HG03139 (cell line): Measurements from ENCODE around the gene CLIC3.

Experiments used
- ATAC-seq: cut with Tn5 transposase; IDR thresholded peaks from one replicate; pipeline ENCODE4 v1.9.1; 2021; ENCODE audit not compliant: unreplicated experiment

CLIC3 gene

DNA sequence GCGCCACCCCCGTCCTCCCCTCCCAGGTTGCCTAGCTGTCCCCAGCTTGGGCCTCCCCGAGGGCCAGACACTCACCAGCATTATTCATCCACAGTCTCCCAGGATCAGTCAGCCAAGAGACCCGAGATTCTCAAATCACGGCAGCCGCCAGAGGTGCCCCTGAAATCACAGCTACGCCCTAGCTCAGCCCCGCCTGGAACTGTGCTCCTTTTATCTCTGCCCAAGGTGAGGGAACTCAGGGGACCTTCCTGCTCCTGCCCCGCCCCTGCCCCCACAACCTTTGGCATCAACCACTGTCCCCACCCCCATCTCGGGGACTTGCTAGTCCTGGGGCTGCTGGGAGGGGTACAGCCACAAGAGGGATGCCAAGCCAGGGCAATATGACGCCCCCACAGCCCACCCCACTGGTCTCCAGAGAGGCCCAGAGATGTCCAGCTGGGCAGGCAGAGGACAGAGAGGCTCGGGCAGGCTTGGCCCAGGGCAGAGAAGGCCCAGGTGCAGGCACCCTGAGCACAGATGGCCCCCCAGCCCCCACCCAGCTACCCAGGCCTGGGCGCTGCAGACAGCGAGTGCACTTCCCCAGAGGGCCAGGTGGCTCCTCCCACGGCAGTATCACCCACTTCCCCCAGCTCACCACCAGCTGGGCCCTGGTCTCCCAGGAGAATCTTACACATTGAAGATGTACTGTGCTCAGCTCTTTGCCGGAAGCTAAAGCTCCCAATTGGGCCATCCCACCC lies 35.7 kb upstream of the CLIC3 start, which contains the start of gene FUT7:
FUT7 (minus strand) TSS at position 185 of the 737 bp plus-strand sequence; CDS start at position 88, 97 bp downstream.
- ATAC-seq: no peak

- no peak for ATAC-seq
Measured at GRCh38 chr9:137030538-137031527, 34.5 kb upstream of the CLIC3 start.

DNA sequence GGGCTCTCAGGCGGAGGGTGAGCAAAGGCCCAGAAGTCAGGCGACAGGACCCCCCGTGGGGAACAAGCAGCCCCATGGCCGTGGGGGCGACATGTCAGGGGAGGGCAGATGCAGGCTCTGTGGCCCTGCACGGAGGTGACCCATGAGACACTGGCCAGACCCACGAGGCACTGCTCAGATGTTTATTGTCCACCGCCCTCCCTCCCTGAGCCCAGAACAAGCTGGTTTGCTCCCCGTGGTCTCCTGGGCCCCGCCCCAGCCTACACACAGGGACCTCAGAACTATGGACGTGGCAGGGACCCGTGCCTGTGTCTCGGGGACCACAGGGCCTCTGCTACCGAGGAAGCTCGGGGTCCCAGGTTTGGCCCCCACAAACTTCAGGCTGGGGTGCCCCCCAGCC lies 33.6 kb upstream of the CLIC3 start:
- ATAC-seq: no peak

- no peak for ATAC-seq
Measured at GRCh38 chr9:137029058-137029936, 32.9 kb upstream of the CLIC3 start.

DNA sequence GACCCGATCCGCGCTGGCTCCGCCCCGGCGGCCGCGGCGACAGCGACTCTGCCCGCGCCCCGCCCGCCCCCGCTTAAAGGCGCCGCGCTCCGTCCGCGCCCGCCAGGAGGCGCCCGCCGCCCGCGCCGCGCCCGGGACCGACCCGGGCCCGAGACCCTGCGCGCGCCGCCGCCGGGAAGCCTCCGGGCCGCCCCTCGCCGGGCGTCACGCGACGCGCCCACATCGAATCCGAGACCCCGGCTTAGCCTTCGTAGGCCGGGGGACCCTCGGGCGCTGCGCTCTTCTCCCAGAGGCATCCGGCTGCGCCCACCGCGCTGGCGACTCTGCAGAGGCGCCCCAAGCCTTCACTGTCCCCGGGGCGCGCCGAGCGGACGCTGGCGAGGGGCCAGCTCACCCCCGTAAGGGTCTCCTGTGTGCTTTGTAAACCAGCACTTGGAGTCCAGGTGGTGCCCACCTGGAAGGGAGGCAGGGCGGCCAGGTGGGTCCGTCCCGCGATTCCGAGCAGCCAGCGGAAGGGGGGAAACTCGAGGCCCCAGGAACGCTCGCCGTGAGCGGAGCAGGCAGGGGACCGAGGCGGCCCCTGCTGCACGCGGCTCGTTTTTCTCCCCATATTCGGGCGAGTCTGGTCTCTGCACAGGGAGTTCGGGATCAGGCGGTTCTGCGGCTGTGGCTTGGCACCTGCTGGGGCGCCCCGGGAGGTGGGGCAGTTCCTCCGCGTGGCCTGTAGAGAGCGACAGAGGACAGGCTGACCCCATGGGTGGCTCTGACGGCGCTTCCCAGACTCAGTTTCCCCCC lies 32.1 kb upstream of the CLIC3 start:
- no peak for ATAC-seq

GRCh38 chr9:137027369-137028262 lies 31.2 kb upstream of the CLIC3 start, which contains the start of gene ABCA2:
ABCA2 (minus strand) TSS chr9:137028237; CDS start chr9:137028140, 97 bp downstream.
- ATAC-seq: no peak

DNA sequence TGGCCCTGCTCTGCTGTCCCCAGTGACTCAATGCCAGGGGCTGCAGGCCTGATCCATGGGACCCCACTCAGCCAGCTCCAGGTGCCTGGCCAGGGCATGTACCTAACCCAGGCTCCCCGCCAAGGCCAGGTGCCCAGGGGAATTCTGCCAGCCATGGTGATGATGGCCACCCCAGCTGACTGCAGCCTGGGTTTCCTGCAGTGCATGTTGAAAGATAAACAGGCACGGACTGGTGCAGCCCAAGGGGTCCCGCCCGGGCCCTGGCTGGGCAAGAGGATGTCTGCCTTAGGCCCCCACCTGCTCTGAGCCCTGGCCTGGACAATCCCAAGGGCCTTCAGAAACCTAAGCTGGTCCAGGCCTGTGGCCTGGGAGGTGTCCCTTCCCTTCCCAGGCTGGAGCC lies 30.5 kb upstream of the CLIC3 start:
- no peak for ATAC-seq

GRCh38 chr9:137026384-137026783 lies 30.0 kb upstream of the CLIC3 start:
- ATAC-seq: no peak

GRCh38 chr9:137025517-137025966 lies 29.2 kb upstream of the CLIC3 start:
- no peak for ATAC-seq

DNA sequence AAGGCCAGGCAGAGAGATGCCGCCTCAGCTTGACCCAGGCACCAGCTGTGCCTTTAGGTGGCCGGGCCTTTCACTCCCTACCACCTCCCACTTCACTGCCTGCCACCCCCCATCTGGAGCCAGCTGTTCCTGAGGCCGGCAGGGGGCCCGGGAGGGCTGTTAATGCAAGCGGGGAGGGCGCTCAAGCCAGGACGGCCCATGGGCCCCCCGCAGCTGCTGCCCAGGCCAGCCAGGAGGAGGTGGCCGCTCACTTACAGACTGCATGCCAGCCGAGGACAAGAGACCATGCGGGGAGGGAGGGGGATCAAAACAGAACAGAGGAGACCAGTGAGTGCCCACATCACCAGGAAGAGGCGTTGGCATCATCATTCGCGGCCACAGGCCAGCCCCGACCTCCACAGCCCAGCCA lies 27.2 kb upstream of the CLIC3 start:
- no peak for ATAC-seq

DNA sequence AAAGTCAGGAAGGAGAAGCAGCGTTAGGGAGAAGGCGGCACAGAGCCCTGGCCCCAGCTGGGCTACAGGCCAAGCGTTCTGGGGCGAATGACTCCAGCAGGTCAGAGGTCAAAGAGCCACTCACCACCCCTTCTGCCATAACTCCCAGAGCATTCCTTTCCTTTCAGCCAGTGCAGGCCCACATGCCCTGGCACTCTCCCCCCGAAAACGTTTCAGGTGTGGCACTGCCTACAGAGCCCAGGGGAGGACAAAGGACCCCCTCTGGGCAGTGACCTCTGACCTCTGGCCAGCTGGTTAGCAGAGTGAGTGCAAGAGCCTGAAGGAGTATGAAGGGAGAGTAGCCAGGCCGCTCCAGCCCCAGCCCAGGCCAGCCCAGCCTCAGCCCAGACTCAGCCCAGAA lies 26.8 kb upstream of the CLIC3 start:
- no peak for ATAC-seq

DNA sequence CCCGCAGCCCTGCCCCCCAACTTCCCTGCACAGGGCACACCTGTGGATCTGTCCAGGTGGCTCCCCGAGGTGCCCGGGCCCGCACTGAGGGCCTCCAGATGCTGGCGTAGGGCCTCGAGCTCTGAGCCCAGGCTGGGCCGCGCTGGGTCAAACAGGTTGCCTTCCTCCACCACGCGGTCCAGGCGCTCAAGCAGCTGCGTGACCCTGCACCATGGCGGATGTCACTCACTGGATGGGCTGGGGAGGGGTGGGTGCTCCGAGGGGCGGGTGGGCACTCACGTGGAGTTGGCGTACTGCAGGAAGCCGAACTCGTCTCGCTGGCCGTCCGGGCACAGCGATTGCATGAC lies 26.3 kb upstream of the CLIC3 start:
- no peak for ATAC-seq

- no peak for ATAC-seq
Measured at GRCh38 chr9:137021979-137022661, 25.8 kb upstream of the CLIC3 start.

DNA sequence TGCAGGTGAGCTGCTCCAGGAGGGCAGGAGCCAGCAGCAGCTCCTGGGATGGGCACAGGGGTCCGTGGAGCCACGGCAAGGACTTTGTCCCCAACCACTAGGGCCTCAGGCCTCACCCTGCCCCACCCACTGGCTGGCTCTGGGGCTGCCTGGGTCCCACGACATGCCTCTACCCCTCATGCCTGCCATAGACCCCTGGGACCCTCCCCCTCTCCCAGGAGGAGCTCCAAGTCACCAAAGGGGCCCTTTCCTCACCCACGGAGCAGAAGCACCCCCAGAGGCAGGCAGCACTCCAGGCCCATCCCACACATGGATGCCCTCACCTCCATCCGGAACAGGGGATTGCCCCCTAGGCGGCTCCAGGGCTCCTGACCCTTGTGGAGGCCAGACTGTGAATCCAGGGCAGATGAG lies 25.2 kb upstream of the CLIC3 start:
- ATAC-seq: no peak

DNA sequence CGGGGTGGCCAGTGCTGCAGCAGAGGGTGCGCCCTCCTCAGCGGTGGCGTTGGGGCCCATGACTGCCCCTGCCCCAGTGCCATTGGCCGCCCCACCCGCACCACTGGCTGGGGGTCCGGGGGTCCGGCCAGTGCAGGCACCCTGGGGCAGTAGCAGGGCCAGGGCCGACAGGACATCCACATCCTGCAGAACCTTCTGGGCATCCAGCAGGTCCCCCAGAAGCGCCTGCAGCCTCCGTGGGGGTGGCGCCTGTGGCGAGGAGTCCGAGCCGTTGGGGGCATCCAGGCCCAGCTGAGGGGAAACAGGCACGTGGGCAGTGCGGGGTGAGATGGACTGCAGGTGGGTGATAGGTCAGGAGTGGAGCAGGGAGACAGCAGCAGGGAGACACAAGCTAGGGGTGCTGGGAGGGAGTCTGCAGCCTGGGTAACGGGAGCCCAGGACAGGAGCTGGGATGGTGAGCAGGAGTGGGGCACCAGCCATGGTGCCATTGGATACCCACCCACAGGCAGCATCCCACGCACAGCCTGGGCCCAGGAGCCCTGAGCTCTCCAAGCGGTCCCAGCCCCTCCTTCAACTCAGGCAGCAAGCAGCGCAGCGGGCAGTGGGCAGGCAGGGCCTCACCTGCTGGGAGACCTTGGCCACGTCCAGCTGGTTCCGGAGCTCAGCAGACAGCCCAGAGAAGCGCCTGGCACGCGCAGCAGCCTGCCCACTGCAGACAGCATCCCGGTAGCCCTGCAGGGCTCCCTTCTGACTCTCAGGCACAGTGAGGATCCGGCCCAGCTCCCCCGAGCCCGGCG lies 24.6 kb upstream of the CLIC3 start:
- ATAC-seq: no peak

DNA sequence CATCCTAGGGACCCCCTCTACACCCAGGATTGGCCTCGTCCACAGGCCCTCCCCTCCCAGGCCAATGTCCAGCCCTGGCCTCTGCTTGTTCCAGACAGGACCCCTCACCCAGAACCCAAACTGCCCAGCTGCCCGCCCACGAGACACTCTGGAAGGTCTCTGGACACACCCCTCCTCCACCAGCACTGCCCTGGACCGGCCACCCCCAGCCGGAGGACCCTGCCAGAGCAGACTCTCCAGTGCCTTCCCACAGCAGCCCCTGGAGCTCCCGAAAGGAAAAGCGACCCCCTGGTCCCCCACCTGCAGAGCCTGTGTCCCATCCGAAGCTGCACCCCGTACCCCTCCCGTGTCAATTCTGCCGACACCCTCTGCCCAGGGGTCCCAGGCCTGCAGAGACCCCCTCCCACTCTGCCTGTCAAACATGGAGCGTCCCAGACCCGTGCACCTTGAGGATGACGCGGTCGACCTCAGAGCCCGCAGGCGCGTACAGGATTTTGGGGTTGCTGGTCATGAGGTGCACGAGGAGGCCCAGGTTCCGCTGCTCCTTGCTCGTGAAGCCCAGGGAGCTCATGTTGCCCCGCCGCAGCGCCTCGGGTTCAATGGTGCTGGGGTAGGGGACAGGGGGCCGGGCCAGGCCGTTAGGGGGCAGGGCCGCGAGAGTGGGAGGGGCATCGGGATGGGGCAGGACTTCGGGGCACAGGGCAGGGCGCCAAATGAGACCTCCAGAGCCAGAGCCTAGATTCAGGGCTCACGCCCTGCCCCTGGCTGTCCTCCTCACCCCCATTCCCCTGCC lies 23.7 kb upstream of the CLIC3 start:
- ATAC-seq: no peak
